GM20000 (cell line): ENCODE data around the gene H2BW1.
"Not testable (repeated sequence)": the region's sequence is repeated elsewhere in the genome, so short reads cannot be mapped to it uniquely, and the experiment has no call there.

Source experiments
- DNase-seq: peaks from one replicate; pipeline ENCODE4 v3.0.0; 2012; ENCODE audit warnings: low spot score
- CTCF ChIP-seq: IDR thresholded peaks from 2 replicates; pipeline ENCODE4 v1.5.1; 2012; ENCODE audit warnings: mild to moderate bottlenecking, control low read depth; ENCODE audit errors: extremely low read depth, missing control alignments

H2BW1 gene

GRCh38 chrX:104013158-104013557 is 350 bp downstream of the H2BW1 start:
- no peak for TF ChIP-seq CTCF
- DNase-seq, result no peak

- no peak for DNase-seq
- TF ChIP-seq CTCF, result no peak
Observed at GRCh38 chrX:104008831-104009230, 4.7 kb downstream of the H2BW1 start.

GRCh38 chrX:103999234-103999633 is 14.3 kb downstream of the H2BW1 start:
- DNase-seq, result no peak
- TF ChIP-seq CTCF, result no peak

GRCh38 chrX:103983508-103983907 is 30.0 kb downstream of the H2BW1 start:
- not testable (repeated sequence) for DNase-seq

DNA sequence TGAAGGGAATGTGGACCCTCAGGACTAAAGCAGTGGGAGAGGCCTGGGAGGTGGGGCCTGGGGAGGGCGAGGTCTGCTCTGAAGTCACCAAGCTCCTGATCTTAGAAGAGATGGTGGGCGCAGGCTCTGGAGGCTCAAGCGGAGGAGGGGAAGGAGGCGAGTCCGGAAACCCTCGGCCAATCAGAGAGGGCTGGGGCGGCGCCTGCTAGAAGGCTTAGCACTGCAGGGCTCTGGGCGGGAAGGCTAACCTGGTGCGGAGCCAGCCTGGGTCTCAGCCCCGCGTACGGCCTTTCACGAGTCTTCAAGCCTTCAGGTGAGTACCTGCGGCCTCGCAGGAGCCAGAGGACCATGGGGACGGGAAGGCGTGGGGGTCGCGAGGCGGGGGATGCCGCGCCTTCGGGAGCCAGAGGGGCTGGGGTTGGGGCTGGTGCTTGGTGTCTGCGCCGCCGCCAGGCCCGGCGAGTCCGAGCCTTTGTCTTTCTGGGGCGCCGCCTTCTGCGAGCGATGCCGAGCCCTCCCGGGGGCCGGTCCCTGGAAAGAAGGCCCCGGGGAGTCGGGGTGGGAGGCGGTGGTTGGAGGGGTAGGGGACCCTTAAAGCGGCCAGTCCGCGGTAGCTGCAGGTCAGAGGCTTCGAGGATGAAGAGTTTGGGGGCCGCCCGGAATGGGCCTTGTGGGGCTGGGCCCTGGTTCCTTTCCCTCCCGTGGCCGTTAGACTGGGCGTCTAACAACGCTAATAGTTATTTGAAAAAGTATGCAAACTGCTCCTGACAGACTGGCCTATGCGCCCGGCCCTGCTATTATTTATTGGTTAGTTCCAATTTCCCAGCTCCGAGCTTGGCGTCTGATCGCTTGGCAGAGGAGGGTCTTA is 50.9 kb downstream of the H2BW1 start, which contains the start of gene TMSB15B:
TSS of gene TMSB15B (plus strand) at position 217 of the 868 bp plus-strand sequence.
- not testable (repeated sequence) for DNase-seq
